Fibroblast of lung (primary cell): ENCODE results near the gene PRDX5. TPM values are rescaled to one million over a fixed set of nuclear protein-coding genes. Genes with fewer than 3 reads are reported as not detected.

ENCODE experiments used
- DNase-seq, 2 donors: peaks; one replicate each; pipeline versions ENCODE4 v3.0.0 to v3.0.0-alpha.2; 2010; ENCODE audit warnings: low read depth in 2 of 2
- H2AFZ ChIP-seq: 2 replicates; pipeline ENCODE4 v1.5.1; 2012; ENCODE audit warnings: low read length, control low read depth, inconsistent platforms
- H3K27ac ChIP-seq: 2 replicates; pipeline ENCODE4 v1.5.1; 2011; ENCODE audit warnings: low read length, control low read depth; ENCODE audit not compliant: insufficient read depth
- H3K27me3 ChIP-seq: 2 replicates; pipeline ENCODE4 v1.5.1; 2011; ENCODE audit warnings: mild to moderate bottlenecking, low read length; ENCODE audit not compliant: control insufficient read depth, insufficient read depth
- H3K36me3 ChIP-seq: 2 replicates; pipeline ENCODE4 v1.5.1; 2011; ENCODE audit warnings: low read length; ENCODE audit not compliant: control insufficient read depth, insufficient read depth
- H3K4me1 ChIP-seq: 2 replicates; pipeline ENCODE4 v1.5.1; 2011; ENCODE audit warnings: low read length; ENCODE audit not compliant: control insufficient read depth, insufficient read depth; ENCODE audit errors: extremely low read depth
- H3K4me2 ChIP-seq: 2 replicates; pipeline ENCODE4 v1.5.1; 2011; ENCODE audit warnings: low read length, control low read depth; ENCODE audit not compliant: insufficient read depth; ENCODE audit errors: extremely low read depth
- H3K4me3 ChIP-seq, 4 experiments: fragments of 200-600 bp in 1 of 4; sonication (generic) in 1 of 4; replicated peaks in 1 of 4; 2 replicates each; pipeline ENCODE4 v1.5.1; 2011 to 2016; ENCODE audit warnings: low read length in 4 of 4, low read depth in 3 of 4, mild to moderate bottlenecking in 3 of 4, control low read depth in 2 of 4, inconsistent platforms in 1 of 4, mixed read lengths in 1 of 4; ENCODE audit not compliant: insufficient read depth in 1 of 4; ENCODE audit errors: control extremely low read depth in 1 of 4
- H3K79me2 ChIP-seq: 2 replicates; pipeline ENCODE4 v1.5.1; 2012; ENCODE audit warnings: mild to moderate bottlenecking, low read length, inconsistent platforms; ENCODE audit not compliant: control insufficient read depth, insufficient read depth
- H3K9ac ChIP-seq: 2 replicates; pipeline ENCODE4 v1.5.1; 2011; ENCODE audit warnings: mild to moderate bottlenecking, low read length, control low read depth; ENCODE audit not compliant: insufficient read depth
- H3K9me3 ChIP-seq: 2 replicates; pipeline ENCODE4 v1.5.1; 2012; ENCODE audit warnings: low read depth, low read length; ENCODE audit not compliant: control insufficient read depth, insufficient read depth
- H4K20me1 ChIP-seq: 2 replicates; pipeline ENCODE4 v1.5.1; 2011; ENCODE audit warnings: low read length; ENCODE audit not compliant: control insufficient read depth, insufficient read depth; ENCODE audit errors: extremely low read depth
- EZH2 ChIP-seq: IDR thresholded peaks from 2 replicates; pipeline ENCODE4 v1.5.1; 2012; ENCODE audit warnings: low read length, control low read depth, mild to moderate bottlenecking; ENCODE audit errors: missing control alignments
- polyA plus RNA-seq, 2 donors: library from polyadenylated mRNA; depleted of rRNA in 1 of 2; stranded (reverse) in 1 of 2; unstranded in 1 of 2; fragments of >200 nt; gene quantifications; 2 replicates each; pipeline ENCODE4 v1.2.1, GENCODE V29; 2011 to 2012; ENCODE audit warnings: missing spikeins in 1 of 2
- total RNA-seq: library from RNA; depleted of rRNA; stranded (reverse); fragments of >200 nt; gene quantifications from 2 replicates; pipeline ENCODE4 v1.2.1, GENCODE V29; 2014
- TF ChIP-seq, protein P1 (sequence below), 2 donors: IDR thresholded peaks in 1 of 2; conservative IDR thresholded peaks in 1 of 2; 1 replicate in 1 of 2; 2 replicates in 1 of 2; pipeline ENCODE4 v1.5.1; 2011 to 2012; ENCODE audit warnings: low read length in 2 of 2, control low read depth in 1 of 2, inconsistent platforms in 1 of 2, low read depth in 1 of 2, mild to moderate bottlenecking in 1 of 2

PRDX5 gene
- total and polyA plus RNA-seq, 2 donors (not counting 1 experiment from before 2014, with no cell fraction given): 319 to 431 TPM

DNA sequence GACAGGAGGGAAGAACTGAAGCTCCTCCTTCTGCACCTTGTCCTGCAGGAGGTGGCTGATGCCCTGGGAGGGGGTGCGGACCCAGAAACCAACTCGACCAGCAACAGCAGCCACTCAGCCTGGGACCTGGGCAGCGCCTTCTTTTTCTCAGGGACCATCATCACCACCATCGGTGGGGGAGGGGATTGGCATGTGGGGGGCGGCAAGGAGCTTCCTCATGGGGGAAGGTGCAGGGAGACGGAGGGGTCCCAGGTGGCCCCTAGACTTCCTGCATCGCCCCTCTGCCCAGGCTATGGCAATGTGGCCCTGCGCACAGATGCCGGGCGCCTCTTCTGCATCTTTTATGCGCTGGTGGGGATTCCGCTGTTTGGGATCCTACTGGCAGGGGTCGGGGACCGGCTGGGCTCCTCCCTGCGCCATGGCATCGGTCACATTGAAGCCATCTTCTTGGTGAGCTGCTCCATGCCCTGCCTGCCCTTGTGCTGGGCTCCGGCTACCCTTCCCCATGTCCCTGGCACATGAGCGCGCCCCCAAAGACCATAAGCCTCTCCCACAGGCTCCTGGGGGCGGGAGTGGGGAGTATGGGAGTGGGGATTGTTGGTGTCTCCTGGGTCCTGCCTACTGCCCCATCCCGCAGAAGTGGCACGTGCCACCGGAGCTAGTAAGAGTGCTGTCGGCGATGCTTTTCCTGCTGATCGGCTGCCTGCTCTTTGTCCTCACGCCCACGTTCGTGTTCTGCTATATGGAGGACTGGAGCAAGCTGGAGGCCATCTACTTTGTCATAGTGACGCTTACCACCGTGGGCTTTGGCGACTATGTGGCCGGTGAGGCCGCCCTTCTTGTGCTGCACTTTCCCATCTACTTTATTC, 20.9 kb upstream of the PRDX5 start:
- Histone ChIP-seq H3K4me3 (no peak overlapping the region), H3K27ac (no peak overlapping the region), H2AFZ (no peak overlapping the region), H4K20me1 (no peaks in the 10 kb centered on the region), H3K4me2 (no peak overlapping the region), H3K27me3 (peaks cover 65% of the 10 kb centered on the region), H3K79me2 (no peaks in the 10 kb centered on the region), H3K36me3 (no peaks in the 10 kb centered on the region), H3K9ac (no peak overlapping the region), H3K4me1 (peaks cover 4% of the 10 kb centered on the region), H3K9me3 (no peaks in the 10 kb centered on the region)
- no peak for DNase-seq
- TF ChIP-seq, protein P1, sequence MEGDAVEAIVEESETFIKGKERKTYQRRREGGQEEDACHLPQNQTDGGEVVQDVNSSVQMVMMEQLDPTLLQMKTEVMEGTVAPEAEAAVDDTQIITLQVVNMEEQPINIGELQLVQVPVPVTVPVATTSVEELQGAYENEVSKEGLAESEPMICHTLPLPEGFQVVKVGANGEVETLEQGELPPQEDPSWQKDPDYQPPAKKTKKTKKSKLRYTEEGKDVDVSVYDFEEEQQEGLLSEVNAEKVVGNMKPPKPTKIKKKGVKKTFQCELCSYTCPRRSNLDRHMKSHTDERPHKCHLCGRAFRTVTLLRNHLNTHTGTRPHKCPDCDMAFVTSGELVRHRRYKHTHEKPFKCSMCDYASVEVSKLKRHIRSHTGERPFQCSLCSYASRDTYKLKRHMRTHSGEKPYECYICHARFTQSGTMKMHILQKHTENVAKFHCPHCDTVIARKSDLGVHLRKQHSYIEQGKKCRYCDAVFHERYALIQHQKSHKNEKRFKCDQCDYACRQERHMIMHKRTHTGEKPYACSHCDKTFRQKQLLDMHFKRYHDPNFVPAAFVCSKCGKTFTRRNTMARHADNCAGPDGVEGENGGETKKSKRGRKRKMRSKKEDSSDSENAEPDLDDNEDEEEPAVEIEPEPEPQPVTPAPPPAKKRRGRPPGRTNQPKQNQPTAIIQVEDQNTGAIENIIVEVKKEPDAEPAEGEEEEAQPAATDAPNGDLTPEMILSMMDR (conservative IDR thresholded peaks at IDR 0.05 in 1 of 2, IDR thresholded peaks at IDR 0.05 in 1 of 2; ENCODE audit: low read depth in 1 of 2, low read length in 2 of 2): no peak

DNA sequence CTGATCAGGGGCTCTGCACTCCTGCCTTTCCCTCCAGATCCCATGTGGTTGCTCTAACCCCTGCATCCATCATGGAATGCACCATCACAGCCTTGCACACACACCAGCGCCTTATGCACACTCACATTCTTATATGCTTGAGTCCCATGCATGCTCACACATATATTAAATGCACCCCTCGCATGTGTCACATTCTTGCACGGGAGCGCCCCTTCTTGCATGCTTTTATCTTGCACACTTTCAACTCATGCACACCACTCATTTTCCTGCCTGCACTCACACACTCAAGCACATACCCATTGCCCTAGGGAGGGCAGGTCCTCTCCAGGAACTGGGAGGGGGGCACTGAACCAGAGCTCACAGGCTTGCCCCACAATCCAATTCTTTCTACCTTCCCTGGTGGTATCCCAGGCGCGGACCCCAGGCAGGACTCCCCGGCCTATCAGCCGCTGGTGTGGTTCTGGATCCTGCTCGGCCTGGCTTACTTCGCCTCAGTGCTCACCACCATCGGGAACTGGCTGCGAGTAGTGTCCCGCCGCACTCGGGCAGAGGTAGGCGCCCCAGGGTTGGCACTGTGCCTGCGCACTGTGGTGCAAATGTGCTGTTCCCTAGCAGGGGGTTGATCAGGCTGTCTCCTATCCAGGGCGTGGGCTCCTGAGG, 20.1 kb upstream of the PRDX5 start:
- Histone ChIP-seq H3K27me3 (peaks cover 57% of the 10 kb centered on the region), H3K36me3 (no peaks in the 10 kb centered on the region), H3K4me2 (no peak overlapping the region), H3K9me3 (no peaks in the 10 kb centered on the region), H3K27ac (no peak overlapping the region), H4K20me1 (no peaks in the 10 kb centered on the region), H3K4me3 (no peak overlapping the region), H3K79me2 (no peaks in the 10 kb centered on the region), H3K4me1 (peaks cover 4% of the 10 kb centered on the region), H3K9ac (no peak overlapping the region), H2AFZ (no peak overlapping the region)
- TF ChIP-seq, protein P1 (conservative IDR thresholded peaks at IDR 0.05 in 1 of 2, IDR thresholded peaks at IDR 0.05 in 1 of 2; ENCODE audit: low read depth in 1 of 2, low read length in 2 of 2): no peak
- no peak for TF ChIP-seq EZH2
- DNase-seq: no peak

DNA sequence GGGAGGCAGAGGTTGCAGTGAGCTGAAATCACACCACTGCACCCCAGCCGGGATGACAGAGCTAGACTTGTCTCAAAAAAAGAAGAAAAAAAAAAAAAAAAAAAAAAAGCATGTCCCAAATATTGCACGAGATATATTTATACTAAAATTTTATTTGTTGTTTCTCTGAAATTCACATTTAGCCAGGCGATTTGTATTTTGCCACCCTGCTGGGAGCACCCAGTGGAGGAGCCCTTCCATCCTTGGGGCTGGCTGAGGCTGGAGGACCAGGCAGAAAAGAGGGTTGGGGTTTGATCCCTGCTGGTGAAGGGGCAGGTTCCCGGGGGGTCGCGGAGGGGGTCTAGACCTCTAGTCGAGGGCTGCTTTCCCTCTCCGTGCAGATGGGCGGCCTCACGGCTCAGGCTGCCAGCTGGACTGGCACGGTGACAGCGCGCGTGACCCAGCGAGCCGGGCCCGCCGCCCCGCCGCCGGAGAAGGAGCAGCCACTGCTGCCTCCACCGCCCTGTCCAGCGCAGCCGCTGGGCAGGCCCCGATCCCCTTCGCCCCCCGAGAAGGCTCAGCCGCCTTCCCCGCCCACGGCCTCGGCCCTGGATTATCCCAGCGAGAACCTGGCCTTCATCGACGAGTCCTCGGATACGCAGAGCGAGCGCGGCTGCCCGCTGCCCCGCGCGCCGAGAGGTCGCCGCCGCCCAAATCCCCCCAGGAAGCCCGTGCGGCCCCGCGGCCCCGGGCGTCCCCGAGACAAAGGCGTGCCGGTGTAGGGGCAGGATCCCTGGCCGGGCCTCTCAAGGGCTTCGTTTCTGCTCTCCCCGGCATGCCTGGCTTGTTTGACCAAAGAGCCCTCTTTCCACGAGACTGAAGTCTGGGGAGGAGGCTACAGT, 18.7 kb upstream of the PRDX5 start:
- no peak overlapping the region for H3K27ac ChIP-seq
- H3K79me2 ChIP-seq: no peaks in the 10 kb centered on the region
- H3K9me3 ChIP-seq: no peaks in the 10 kb centered on the region
- H3K4me1 ChIP-seq: peaks cover 6% of the 10 kb centered on the region
- H2AFZ ChIP-seq: peak overlapping the region; percentile 30
- peak overlapping the region in 2 of 4 experiments; percentile 12 to 34 for H3K4me3 ChIP-seq
- peak overlapping the region; percentile 28 for H3K9ac ChIP-seq
- peaks cover 46% of the 10 kb centered on the region for H3K27me3 ChIP-seq
- TF ChIP-seq EZH2: no peak
- TF ChIP-seq, protein P1 (conservative IDR thresholded peaks at IDR 0.05 in 1 of 2, IDR thresholded peaks at IDR 0.05 in 1 of 2; ENCODE audit: low read depth in 1 of 2, low read length in 2 of 2): no peak
- H4K20me1 ChIP-seq: no peaks in the 10 kb centered on the region
- no peaks in the 10 kb centered on the region for H3K36me3 ChIP-seq
- H3K4me2 ChIP-seq: peak overlapping the region; percentile 73
- DNase-seq: peak in 1 of 2 donors; percentile 28
